Measurements from ENCODE around the gene HUWE1. TPM values are rescaled to one million over a fixed set of nuclear protein-coding genes. Genes with fewer than 3 reads are reported as not detected.

The HUWE1 gene
- total RNA-seq, 1 donor from 2014 or later: 120 TPM

- no peak overlapping the region for H3K27ac ChIP-seq
- H3K9me3 ChIP-seq: no peaks in the 10 kb centered on the region
- no peak overlapping the region for H3K4me3 ChIP-seq
- H3K27me3 ChIP-seq: no peaks in the 10 kb centered on the region
- intact Hi-C loops (cut with DNase I): no loop called here
- no peaks in the 10 kb centered on the region for H3K4me1 ChIP-seq
- no peak for DNase-seq (ENCODE audit: extremely low spot score in 2 of 2)
- peaks cover 0 to 28% of the 10 kb centered on the region in 2 donors for H3K36me3 ChIP-seq
- no peak for TF ChIP-seq CTCF (IDR thresholded peaks at IDR 0.05)
- no peak for TF ChIP-seq POLR2AphosphoS5 (IDR thresholded peaks at IDR 0.05; ENCODE audit: insufficient read depth in 1 of 2, low read depth in 1 of 2)
- no peak for TF ChIP-seq POLR2A (IDR thresholded peaks at IDR 0.05)
Measured at GRCh38 chrX:53621418-53621986, 65.0 kb downstream of the HUWE1 start.

GRCh38 chrX:53616946-53617345, 69.6 kb downstream of the HUWE1 start:
- intact Hi-C loops (cut with DNase I): no loop called here
- H3K27me3 ChIP-seq: no peaks in the 10 kb centered on the region
- H3K9me3 ChIP-seq: no peaks in the 10 kb centered on the region
- no peak overlapping the region for H3K4me3 ChIP-seq
- H3K4me1 ChIP-seq: no peaks in the 10 kb centered on the region
- peaks cover 0 to 16% of the 10 kb centered on the region in 2 donors for H3K36me3 ChIP-seq
- no peak for DNase-seq (ENCODE audit: extremely low spot score in 2 of 2)
- H3K27ac ChIP-seq: no peak overlapping the region
- TF ChIP-seq POLR2AphosphoS5 (IDR thresholded peaks at IDR 0.05; ENCODE audit: insufficient read depth in 1 of 2, low read depth in 1 of 2) (no peak), POLR2A (IDR thresholded peaks at IDR 0.05) (no peak), CTCF (IDR thresholded peaks at IDR 0.05) (no peak)

- H3K9me3 ChIP-seq: no peaks in the 10 kb centered on the region
- H3K4me3 ChIP-seq: no peak overlapping the region
- no peak overlapping the region for H3K27ac ChIP-seq
- H3K27me3 ChIP-seq: no peaks in the 10 kb centered on the region
- no peak for TF ChIP-seq POLR2AphosphoS5 (IDR thresholded peaks at IDR 0.05; ENCODE audit: insufficient read depth in 1 of 2, low read depth in 1 of 2)
- TF ChIP-seq CTCF (IDR thresholded peaks at IDR 0.05): no peak
- intact Hi-C loops (cut with DNase I): no loop called here
- DNase-seq (ENCODE audit: extremely low spot score in 2 of 2): no peak
- H3K4me1 ChIP-seq: no peaks in the 10 kb centered on the region
- peaks cover 0 to 14% of the 10 kb centered on the region in 2 donors for H3K36me3 ChIP-seq
Measured at GRCh38 chrX:53606456-53606855, 80.1 kb downstream of the HUWE1 start.

GRCh38 chrX:53605004-53605403, 81.5 kb downstream of the HUWE1 start:
- Histone ChIP-seq H3K27ac (no peak overlapping the region), H3K27me3 (no peaks in the 10 kb centered on the region), H3K9me3 (no peaks in the 10 kb centered on the region), H3K36me3 (peaks cover 0 to 19% of the 10 kb centered on the region in 2 donors), H3K4me3 (no peak overlapping the region), H3K4me1 (no peaks in the 10 kb centered on the region)
- TF ChIP-seq CTCF (IDR thresholded peaks at IDR 0.05) (no peak), POLR2AphosphoS5 (IDR thresholded peaks at IDR 0.05; ENCODE audit: insufficient read depth in 1 of 2, low read depth in 1 of 2) (no peak), POLR2A (IDR thresholded peaks at IDR 0.05) (no peak)
- intact Hi-C loops (cut with DNase I): no loop called here
- no peak for DNase-seq (ENCODE audit: extremely low spot score in 2 of 2)

- H3K27me3 ChIP-seq: no peaks in the 10 kb centered on the region
- H3K9me3 ChIP-seq: no peaks in the 10 kb centered on the region
- TF ChIP-seq CTCF (IDR thresholded peaks at IDR 0.05) (no peak), POLR2AphosphoS5 (IDR thresholded peaks at IDR 0.05; ENCODE audit: insufficient read depth in 1 of 2, low read depth in 1 of 2) (no peak)
- peaks cover 0 to 32% of the 10 kb centered on the region in 2 donors for H3K36me3 ChIP-seq
- H3K4me1 ChIP-seq: peaks cover 4% of the 10 kb centered on the region
- DNase-seq (ENCODE audit: extremely low spot score in 2 of 2): no peak
- H3K27ac ChIP-seq: no peak overlapping the region
- H3K4me3 ChIP-seq: no peak overlapping the region
- intact Hi-C loops (cut with DNase I): no loop called here
Measured at GRCh38 chrX:53599781-53600396, 86.6 kb downstream of the HUWE1 start.
